ENCODE measurements around the gene TPGS2. TPM values are rescaled to one million over a fixed set of nuclear protein-coding genes. Genes with fewer than 3 reads are reported as not detected.

Gene TPGS2
- total and polyA plus RNA-seq, 2 of the 8 experiments (the other 6 are each of a cell fraction or from before 2014, with no cell fraction given): 151 to 273 TPM

GRCh38 chr18:36819621-36820020 is 9.2 kb downstream of the TPGS2 start:
- ChIA-PET CTCF (ENCODE audit: partially characterized antibody) (interaction anchor here (1.0 to 2.5 kb wide), 2 partner anchors 11 to 13 kb away, joined by 3 to 9 read pairs; no protein-coding TSS in a partner anchor), POLR2A (ENCODE audit: partially characterized antibody) (interaction anchor here (1.1 to 1.3 kb wide), 2 partner anchors 12 to 17 kb away, joined by 3 to 4 read pairs; no protein-coding TSS in a partner anchor)
- no peaks in the 10 kb centered on the region for H3K9me3 ChIP-seq (ENCODE audit: insufficient read depth in 2 of 2, low read depth in 1 of 2, low read length in 1 of 2)
- no peak overlapping the region for H3K4me2 ChIP-seq (ENCODE audit: insufficient read depth in 1 of 2, low read depth in 2 of 2, low read length in 2 of 2)
- H3K9ac ChIP-seq (replicated peaks in 1 of 4; ENCODE audit: extremely low read depth in 1 of 4, low read depth in 3 of 4, low read length in 3 of 4): no peak overlapping the region
- H3K36me3 ChIP-seq (ENCODE audit: control insufficient read depth in 2 of 4, insufficient read depth in 4 of 4, low read length in 3 of 4): peaks cover 8 to 31% (median 20%) of the 10 kb centered on the region in 4 experiments; a peak in 7 of 8 replicates
- H3K23ac ChIP-seq (ENCODE audit: insufficient read length): no peak overlapping the region
- no peak overlapping the region for H3K18ac ChIP-seq (ENCODE audit: extremely low read depth, low read length)
- H3K79me1 ChIP-seq (ENCODE audit: low read depth, low read length): peaks cover 2% of the 10 kb centered on the region; the same call in 1 of the 2 replicates
- H4K20me1 ChIP-seq (replicated peaks in 1 of 2; ENCODE audit: control insufficient read depth in 1 of 2, insufficient read depth in 2 of 2, low read length in 2 of 2): no peaks in the 10 kb centered on the region
- H3K4ac ChIP-seq (replicated peaks; ENCODE audit: insufficient read length, low read depth, low read length): no peak overlapping the region
- no peak overlapping the region for H2BK15ac ChIP-seq (ENCODE audit: low read length)
- H2BK12ac ChIP-seq (ENCODE audit: low read depth, low read length): no peak overlapping the region
- H2BK20ac ChIP-seq (ENCODE audit: low read length): no peak overlapping the region
- no peaks in the 10 kb centered on the region for H3K4me1 ChIP-seq (replicated peaks in 1 of 4; ENCODE audit: control insufficient read depth in 3 of 4, insufficient read depth in 4 of 4, low read length in 3 of 4)
- H3K27ac ChIP-seq (ENCODE audit: low read depth, low read length): no peak overlapping the region
- H4K91ac ChIP-seq (replicated peaks; ENCODE audit: insufficient read length, low read length): no peak overlapping the region
- no peak overlapping the region for H2BK5ac ChIP-seq (ENCODE audit: low read depth, low read length)
- FAIRE-seq: no peak
- H3K14ac ChIP-seq (ENCODE audit: insufficient read length): no peak overlapping the region
- H3K56ac ChIP-seq (replicated peaks; ENCODE audit: insufficient read length, low read depth, low read length): no peak overlapping the region
- no peak overlapping the region for H2AK5ac ChIP-seq (ENCODE audit: low read depth, low read length)
- no peak overlapping the region for H4K5ac ChIP-seq (ENCODE audit: insufficient read length, low read depth, low read length)
- H2AFZ ChIP-seq (ENCODE audit: low read length): no peak overlapping the region
- no peaks in the 10 kb centered on the region for H3K79me2 ChIP-seq (ENCODE audit: control insufficient read depth in 1 of 2, insufficient read depth in 2 of 2, low read length in 2 of 2)
- no peak overlapping the region for H3K4me3 ChIP-seq (ENCODE audit: extremely low read depth in 1 of 4, insufficient read depth in 2 of 4, low read depth in 3 of 4, low read length in 4 of 4)
- no peak overlapping the region for H2BK120ac ChIP-seq (replicated peaks; ENCODE audit: low read depth, low read length)
- no peak for DNase-seq (ENCODE audit: low read depth in 1 of 2, low spot score in 2 of 2)
- H3K23me2 ChIP-seq (ENCODE audit: low read depth, low read length): no peaks in the 10 kb centered on the region
- no peak overlapping the region for H4K8ac ChIP-seq (ENCODE audit: extremely low read depth, insufficient read depth, low read length)
- H3K27me3 ChIP-seq (replicated peaks in 1 of 4; ENCODE audit: control insufficient read depth in 3 of 4, extremely low read depth in 1 of 4, insufficient read depth in 3 of 4, low read length in 3 of 4): no peaks in the 10 kb centered on the region
- TF ChIP-seq MAX (IDR thresholded peaks at IDR 0.05) (no peak), USF2 (IDR thresholded peaks at IDR 0.05; ENCODE audit: low read length) (no peak), CBX8 (IDR thresholded peaks at IDR 0.05; ENCODE audit: borderline replicate concordance, low read depth, low read length) (no peak), CEBPB (IDR thresholded peaks at IDR 0.05; ENCODE audit: low read depth, low read length) (no peak), E2F6 (IDR thresholded peaks at IDR 0.05) (no peak), SUZ12 (IDR thresholded peaks at IDR 0.05; ENCODE audit: low read length) (no peak), JUN (IDR thresholded peaks at IDR 0.05; ENCODE audit: low read depth, low read length) (no peak), GABPA (IDR thresholded peaks at IDR 0.05; ENCODE audit: borderline replicate concordance, insufficient read depth, low read length) (no peak), SP1 (IDR thresholded peaks at IDR 0.05; ENCODE audit: low read depth, low read length) (no peak), SP4 (IDR thresholded peaks at IDR 0.05; ENCODE audit: low read length) (no peak), BACH1 (IDR thresholded peaks at IDR 0.05; ENCODE audit: low read length) (no peak), POLR2AphosphoS5 (IDR thresholded peaks at IDR 0.05; ENCODE audit: low read depth, low read length) (no peak), BRCA1 (IDR thresholded peaks at IDR 0.05; ENCODE audit: low read depth, low read length) (no peak), JUND (IDR thresholded peaks at IDR 0.05; ENCODE audit: low read length) (no peak)

Data from H1 (cell line).